Transverse colon (tissue), 4 donors: ENCODE results near the gene CACNA1B.

ENCODE experiments used
- CTCF ChIP-seq, 5 experiments: fragments of 200-600 bp in 3 of 5; fragments of 450-650 bp in 2 of 5; sonication (generic) in 3 of 5; IDR thresholded peaks; 1 replicate in 2 of 5; 2 replicates in 3 of 5; pipeline ENCODE4 v1.5.1; 2016 to 2017; ENCODE audit warnings: antibody characterized with exemption in 5 of 5, inconsistent platforms in 3 of 5, mild to moderate bottlenecking in 2 of 5, moderate library complexity in 1 of 5
- POLR2A ChIP-seq: fragments of 450-650 bp; IDR thresholded peaks from one replicate; pipeline ENCODE4 v1.6.1; 2016; ENCODE audit warnings: antibody characterized with exemption, mild to moderate bottlenecking, moderate library complexity
- POLR2AphosphoS5 ChIP-seq, 3 donors: sonication (generic); formaldehyde crosslinking; IDR thresholded peaks; one replicate each; pipeline ENCODE4 v1.6.1; 2016; ENCODE audit warnings: antibody characterized with exemption in 3 of 3

- TF ChIP-seq CTCF (IDR thresholded peaks at IDR 0.05) (no peak), POLR2AphosphoS5 (IDR thresholded peaks at IDR 0.05) (no peak), POLR2A (no peak)
Measured at GRCh38 chr9:137918331-137919094, 40.9 kb downstream of the CACNA1B start.
